ENCODE data around the gene ZNF862. TPM values are rescaled to one million over a fixed set of nuclear protein-coding genes. Genes with fewer than 3 reads are reported as not detected.

Gene ZNF862
- 22.3 and 23.9 TPM in 2 replicates for total RNA-seq (2013; cell fraction: nucleolus; rRNA removed)
- total RNA-seq (2014; rRNA removed) (3.2 and 3.6 TPM in 2 replicates), total RNA-seq (2014; rRNA removed; fragmentation: Illumina TruSeq; extraction: Trizol) (3.3 and 4.0 TPM in 2 replicates), total RNA-seq (2021) (6.3 and 7.8 TPM in 2 replicates), polyA plus RNA-seq (2011; rRNA removed) (7.1 and 7.7 TPM in 2 replicates), polyA plus RNA-seq (2014; fragmentation: Illumina TruSeq; extraction: Trizol) (4.3 and 5.9 TPM in 2 replicates), polyA plus RNA-seq (2014; fragmentation: Nextera tagmentation; extraction: Ambion mirVana) (1 to 10 TPM in 1 of 2 experiments, under 1 TPM in 1; 0.49 to 1.3 TPM), polyA plus RNA-seq (2014; rRNA removed) (4.6 and 5.7 TPM in 2 replicates), polyA plus RNA-seq (2016; fragmentation: Nextera tagmentation; extraction: Ambion mirVana) (1 to 10 TPM; 2.5 to 2.7 TPM), polyA minus RNA-seq (2011; rRNA and poly(A)+ RNA removed) (7.8 and 10.7 TPM in 2 replicates), Bru-seq, nascent RNA (percentile 55 among the genes with signal in this experiment), BruChase-seq, experiment 1, labeled RNA remaining after a 6-hour chase (percentile 61 among the genes with signal in this experiment), BruChase-seq, experiment 2, labeled RNA remaining after a 2-hour chase (percentile 62 among the genes with signal in this experiment)
- polyA plus RNA-seq (2011; ENCODE audit: low read depth) = 3.2 TPM
- polyA plus RNA-seq (2011; cell fraction: cytosol; rRNA removed) = 6.1 and 8.1 TPM in 2 replicates
- polyA plus RNA-seq (2011; cell fraction: nucleus; rRNA removed) = 16.4 and 24.9 TPM in 2 replicates
- 7.5 and 8.5 TPM in 2 replicates for polyA plus RNA-seq (2012)
- 1.1 and 2.1 TPM in 2 replicates for polyA minus RNA-seq (2011; cell fraction: cytosol; rRNA and poly(A)+ RNA removed)
- 13.1 and 14.8 TPM in 2 replicates for polyA minus RNA-seq (2011; cell fraction: nucleus; rRNA and poly(A)+ RNA removed)
- long read RNA-seq, experiment 1 = 0 reads
- long read RNA-seq, experiment 2, partial matches to known transcripts = 0 of 3 reads
- long read RNA-seq, experiment 2, other reads (novel, unspliced or antisense) = 2 of 3 reads

DNA sequence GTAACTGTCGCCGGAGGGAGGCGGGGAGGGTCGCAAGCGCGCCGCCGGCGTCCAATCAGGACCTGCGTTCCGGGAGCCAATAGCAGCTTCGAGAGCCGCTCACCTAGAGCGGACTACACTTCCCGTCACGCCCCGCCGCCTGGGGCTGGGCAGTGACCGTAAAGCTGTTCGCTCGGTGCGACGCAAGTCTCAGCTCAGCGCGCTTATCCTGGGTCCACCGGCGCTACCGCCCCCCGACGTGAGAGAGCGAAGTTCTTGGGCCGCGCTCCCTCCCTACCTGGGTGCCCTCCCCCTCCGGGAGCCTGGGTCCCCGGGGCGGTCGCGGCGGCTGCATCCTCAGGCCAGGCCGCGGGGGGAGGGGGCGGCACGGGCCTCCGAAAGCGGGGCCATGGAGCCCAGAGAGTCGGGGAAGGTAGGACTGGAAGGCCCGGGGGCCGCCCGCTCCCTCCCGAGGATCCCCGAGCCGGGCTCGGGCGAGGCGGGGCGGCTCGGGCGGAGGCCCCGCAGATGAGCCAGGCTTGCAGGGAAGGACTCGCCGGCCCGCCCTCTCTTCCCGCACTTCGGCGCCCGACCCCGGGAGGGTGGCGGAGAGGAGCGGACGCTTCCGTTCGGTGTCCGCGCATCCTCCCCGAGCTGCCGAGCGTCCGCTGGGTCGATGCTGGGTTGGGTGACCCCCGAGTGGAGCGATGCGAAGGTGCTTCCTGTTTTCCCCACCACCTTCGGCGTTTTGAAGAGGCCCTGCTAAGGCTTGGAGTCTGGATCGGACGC lies at the start of gene ZNF862:
TSS of gene ZNF862 (plus strand) at position 152 of the 768 bp plus-strand sequence. CDS start at position 389, 237 bp downstream.
- CTCF ChIA-PET = interaction anchor here (0.7 to 1.7 kb wide), 3 partner anchors 10 to 176 kb away, joined by 3 to 5 read pairs (median 4); no protein-coding TSS in a partner anchor
- TF ChIP-seq BHLHE40 (IDR thresholded peaks at IDR 0.05; ENCODE audit: borderline replicate concordance in 1 of 2, low read depth in 2 of 2, low read length in 1 of 2) = peak in 1 of 2 experiments; percentile 82; a peak in 2 of 4 replicates
- no peak for TF ChIP-seq SMC3 (IDR thresholded peaks at IDR 0.05; ENCODE audit: borderline replicate concordance, low read length)
- TF ChIP-seq, protein P1, sequence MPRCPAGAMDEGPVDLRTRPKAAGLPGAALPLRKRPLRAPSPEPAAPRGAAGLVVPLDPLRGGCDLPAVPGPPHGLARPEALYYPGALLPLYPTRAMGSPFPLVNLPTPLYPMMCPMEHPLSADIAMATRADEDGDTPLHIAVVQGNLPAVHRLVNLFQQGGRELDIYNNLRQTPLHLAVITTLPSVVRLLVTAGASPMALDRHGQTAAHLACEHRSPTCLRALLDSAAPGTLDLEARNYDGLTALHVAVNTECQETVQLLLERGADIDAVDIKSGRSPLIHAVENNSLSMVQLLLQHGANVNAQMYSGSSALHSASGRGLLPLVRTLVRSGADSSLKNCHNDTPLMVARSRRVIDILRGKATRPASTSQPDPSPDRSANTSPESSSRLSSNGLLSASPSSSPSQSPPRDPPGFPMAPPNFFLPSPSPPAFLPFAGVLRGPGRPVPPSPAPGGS (IDR thresholded peaks at IDR 0.05; ENCODE audit: borderline replicate concordance, insufficient read depth, low read depth, low read length, poor library complexity, severe bottlenecking) = no peak
- TF ChIP-seq, protein P2, sequence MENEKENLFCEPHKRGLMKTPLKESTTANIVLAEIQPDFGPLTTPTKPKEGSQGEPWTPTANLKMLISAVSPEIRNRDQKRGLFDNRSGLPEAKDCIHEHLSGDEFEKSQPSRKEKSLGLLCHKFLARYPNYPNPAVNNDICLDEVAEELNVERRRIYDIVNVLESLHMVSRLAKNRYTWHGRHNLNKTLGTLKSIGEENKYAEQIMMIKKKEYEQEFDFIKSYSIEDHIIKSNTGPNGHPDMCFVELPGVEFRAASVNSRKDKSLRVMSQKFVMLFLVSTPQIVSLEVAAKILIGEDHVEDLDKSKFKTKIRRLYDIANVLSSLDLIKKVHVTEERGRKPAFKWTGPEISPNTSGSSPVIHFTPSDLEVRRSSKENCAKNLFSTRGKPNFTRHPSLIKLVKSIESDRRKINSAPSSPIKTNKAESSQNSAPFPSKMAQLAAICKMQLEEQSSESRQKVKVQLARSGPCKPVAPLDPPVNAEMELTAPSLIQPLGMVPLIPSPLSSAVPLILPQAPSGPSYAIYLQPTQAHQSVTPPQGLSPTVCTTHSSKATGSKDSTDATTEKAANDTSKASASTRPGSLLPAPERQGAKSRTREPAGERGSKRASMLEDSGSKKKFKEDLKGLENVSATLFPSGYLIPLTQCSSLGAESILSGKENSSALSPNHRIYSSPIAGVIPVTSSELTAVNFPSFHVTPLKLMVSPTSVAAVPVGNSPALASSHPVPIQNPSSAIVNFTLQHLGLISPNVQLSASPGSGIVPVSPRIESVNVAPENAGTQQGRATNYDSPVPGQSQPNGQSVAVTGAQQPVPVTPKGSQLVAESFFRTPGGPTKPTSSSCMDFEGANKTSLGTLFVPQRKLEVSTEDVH (IDR thresholded peaks at IDR 0.05; ENCODE audit: low read depth, partially characterized antibody) = no peak
- no peak for TF ChIP-seq STAT3 (IDR thresholded peaks at IDR 0.05; ENCODE audit: low read depth, low read length)
- peak; percentile 21; the same call in 1 of the 2 replicates for TF ChIP-seq NRF1 (conservative IDR thresholded peaks at IDR 0.05; ENCODE audit: low read depth, low read length)
- peak; percentile 93 for TF ChIP-seq SIX5 (IDR thresholded peaks at IDR 0.05; ENCODE audit: low read depth, low read length, severe bottlenecking)
- 0 out of 2 replicates have a peak, but pooled peaks have one; percentile 31 for TF ChIP-seq POLR2AphosphoS5 (IDR thresholded peaks at IDR 0.05; ENCODE audit: low read length)
- TF ChIP-seq, protein P3, sequence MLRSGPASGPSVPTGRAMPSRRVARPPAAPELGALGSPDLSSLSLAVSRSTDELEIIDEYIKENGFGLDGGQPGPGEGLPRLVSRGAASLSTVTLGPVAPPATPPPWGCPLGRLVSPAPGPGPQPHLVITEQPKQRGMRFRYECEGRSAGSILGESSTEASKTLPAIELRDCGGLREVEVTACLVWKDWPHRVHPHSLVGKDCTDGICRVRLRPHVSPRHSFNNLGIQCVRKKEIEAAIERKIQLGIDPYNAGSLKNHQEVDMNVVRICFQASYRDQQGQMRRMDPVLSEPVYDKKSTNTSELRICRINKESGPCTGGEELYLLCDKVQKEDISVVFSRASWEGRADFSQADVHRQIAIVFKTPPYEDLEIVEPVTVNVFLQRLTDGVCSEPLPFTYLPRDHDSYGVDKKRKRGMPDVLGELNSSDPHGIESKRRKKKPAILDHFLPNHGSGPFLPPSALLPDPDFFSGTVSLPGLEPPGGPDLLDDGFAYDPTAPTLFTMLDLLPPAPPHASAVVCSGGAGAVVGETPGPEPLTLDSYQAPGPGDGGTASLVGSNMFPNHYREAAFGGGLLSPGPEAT (IDR thresholded peaks at IDR 0.05; ENCODE audit: low read depth) = no peak
- TF ChIP-seq CEBPB (IDR thresholded peaks at IDR 0.05; ENCODE audit: borderline replicate concordance in 1 of 2, low read depth in 2 of 2, low read length in 2 of 2) = no peak
- TF ChIP-seq HDAC6 (IDR thresholded peaks at IDR 0.05; ENCODE audit: unreplicated experiment) = no peak

More for the DNA sequence above, at the start of gene ZNF862:
- ChIA-PET SMC1A (ENCODE audit: uncharacterized antibody, unreplicated experiment) (interaction anchor here (1.6 kb wide), 1 partner anchor 9 kb away, joined by 4 read pairs; no protein-coding TSS in a partner anchor), RAD21 (ENCODE audit: unreplicated experiment) (interaction anchor here (1.0 kb wide), 1 partner anchor 8 kb away, joined by 3 read pairs; no protein-coding TSS in a partner anchor), POLR2A (interaction anchor here (0.5 to 1.5 kb wide), 5 partner anchors 11 to 1022 kb away, joined by 3 to 7 read pairs (median 3); no protein-coding TSS in a partner anchor)
- intact Hi-C loops (cut with micrococcal nuclease; ENCODE audit: unreplicated experiment) (loop anchor here (2.0 kb wide), 1 partner anchor 32 kb away; no protein-coding TSS in a partner anchor), in situ Hi-C loops (cut with MboI) (no loop called here)
- Histone ChIP-seq H4K20me1 (ENCODE audit: control insufficient read depth, insufficient read depth) (no peaks in the 10 kb centered on the region), H3K36me3 (ENCODE audit: control insufficient read depth in 2 of 2, insufficient read depth in 2 of 2, low read length in 1 of 2) (no peaks in the 10 kb centered on the region), H2AFZ (ENCODE audit: control insufficient read depth, low read depth, low read length) (peak within 1 kb of the TSS; percentile 58), H3K4me2 (ENCODE audit: control insufficient read depth, insufficient read depth) (peak within 1 kb of the TSS; percentile 91), H3K4me1 (ENCODE audit: control insufficient read depth, insufficient read depth, low read length) (no peaks in the 10 kb centered on the region; the same call in 1 of the 2 replicates), H3K79me2 (ENCODE audit: control insufficient read depth, insufficient read depth, low read length) (peaks cover 4% of the 10 kb centered on the region), H3K4me3 (peak within 1 kb of the TSS; percentile 93), H3K27ac (ENCODE audit: control insufficient read depth, insufficient read depth) (peak within 1 kb of the TSS; percentile 49), H3K9me3 (replicated peaks; ENCODE audit: control insufficient read depth, insufficient read depth, low read length) (no peaks in the 10 kb centered on the region), H3K9ac (ENCODE audit: control insufficient read depth, insufficient read depth, low read length) (peak within 1 kb of the TSS; percentile 77), H3K27me3 (replicated peaks in 1 of 2; ENCODE audit: control insufficient read depth in 2 of 2, insufficient read depth in 2 of 2, low read length in 1 of 2) (peaks cover 0 to 3% of the 10 kb centered on the region in 2 experiments; a peak in 1 of 4 replicates)
- no TSS peak for BruUV-seq (replicated peaks)
- DNase-seq (ENCODE audit: low read depth, low spot score) (peak; percentile 90), FAIRE-seq (peak; percentile 98), ATAC-seq (peak; percentile 99)
- WGBS (ENCODE audit: insufficient coverage, insufficient replicate concordance, low lambda C conversion rate, missing lambda C conversion rate) = under 1% methylated on average over 81 of the region's 86 CpGs

Data from GM12878 (cell line).